Vagina (tissue), 2 donors: ENCODE data around the gene TUG1. TPM values are rescaled to one million over a fixed set of nuclear protein-coding genes. Genes with fewer than 3 reads are reported as not detected.
A peak's percentile ranks its signal among the peaks of the same experiment; 100 is the strongest.

Experiments
- DNase-seq, 2 donors: peaks; one replicate each; pipeline ENCODE4 v3.0.0-alpha.2; 2017; ENCODE audit errors: extremely low spot score in 2 of 2
- H3K27ac ChIP-seq: fragments of 200-600 bp; sonication (generic); one replicate; pipeline ENCODE4 v1.5.1; 2019
- H3K27me3 ChIP-seq: fragments of 200-600 bp; sonication (generic); one replicate; pipeline ENCODE4 v1.5.1; 2019
- H3K36me3 ChIP-seq, 2 donors: fragments of 200-600 bp; sonication (generic); one replicate each; pipeline ENCODE4 v1.5.1; 2017 to 2019
- H3K4me1 ChIP-seq: fragments of 200-600 bp; sonication (generic); one replicate; pipeline ENCODE4 v1.5.1; 2019
- H3K4me3 ChIP-seq, 2 donors: fragments of 200-600 bp; sonication (generic); 1 replicate in 1 of 2; 2 replicates in 1 of 2; pipeline ENCODE4 v1.5.1; 2016 to 2019
- H3K9me3 ChIP-seq: fragments of 200-600 bp; sonication (generic); one replicate; pipeline ENCODE4 v1.5.1; 2019
- CTCF ChIP-seq, 3 experiments: fragments of 450-650 bp in 2 of 3; fragments of 200-600 bp in 1 of 3; sonication (generic) in 1 of 3; IDR thresholded peaks; one replicate each; pipeline ENCODE4 v1.5.1; 2017 to 2019; ENCODE audit warnings: antibody characterized with exemption in 3 of 3, mild to moderate bottlenecking in 2 of 3, moderate library complexity in 2 of 3
- POLR2A ChIP-seq, 2 donors: fragments of 450-650 bp; IDR thresholded peaks; one replicate each; pipeline ENCODE4 v1.6.1; 2017; ENCODE audit warnings: antibody characterized with exemption in 2 of 2, mild to moderate bottlenecking in 2 of 2, moderate library complexity in 2 of 2
- POLR2AphosphoS5 ChIP-seq, 2 donors: sonication (generic); formaldehyde crosslinking; IDR thresholded peaks; one replicate each; pipeline ENCODE4 v1.9.0; 2017; ENCODE audit warnings: antibody characterized with exemption in 2 of 2, mild to moderate bottlenecking in 2 of 2, low read depth in 1 of 2; ENCODE audit not compliant: insufficient read depth in 1 of 2
- intact Hi-C: fragments of 100-400 bp; cut with DNase I; formaldehyde crosslinking; loops from one replicate; pipeline ENCODE4 v1.15.1; 2023
- total RNA-seq: library from RNA; depleted of rRNA; stranded (reverse); fragments of >200 nt; gene quantifications from one replicate; pipeline ENCODE4 v1.2.3, GENCODE V29; 2016

The TUG1 gene
- total RNA-seq, 1 donor from 2014 or later: 85.0 TPM

GRCh38 chr22:30968015-30968923, 796 bp upstream of the TUG1 start, which contains the start of gene MORC2:
Gene MORC2, minus strand, starts transcription at chr22:30968774. Its CDS starts 885 bp downstream, at chr22:30967889.
- Histone ChIP-seq H3K27ac (peak within 1 kb of the TSS; percentile 94), H3K9me3 (peaks cover 9% of the 10 kb centered on the region), H3K36me3 (peaks cover 0 to 29% of the 10 kb centered on the region in 2 donors), H3K27me3 (no peaks in the 10 kb centered on the region), H3K4me3 (peak within 1 kb of the TSS; percentile 73 to 93), H3K4me1 (peaks cover 48% of the 10 kb centered on the region)
- intact Hi-C loops: no loop called here
- peak in 1 of 2 donors; percentile 89 for DNase-seq
- TF ChIP-seq CTCF (IDR thresholded peaks at IDR 0.05) (no peak), POLR2A (IDR thresholded peaks at IDR 0.05) (no peak), POLR2AphosphoS5 (IDR thresholded peaks at IDR 0.05; ENCODE audit: insufficient read depth in 1 of 2, low read depth in 1 of 2) (no peak)

GRCh38 chr22:30969532-30970355, 679 bp downstream of the TUG1 start:
- no peaks in the 10 kb centered on the region for H3K27me3 ChIP-seq
- intact Hi-C loops: loop anchor here (1.0 to 10.0 kb wide), 2 partner anchors 65 to 115 kb away; no protein-coding TSS in a partner anchor
- peak overlapping the region; percentile 73 to 93 for H3K4me3 ChIP-seq
- peak overlapping the region; percentile 94 for H3K27ac ChIP-seq
- H3K4me1 ChIP-seq: peaks cover 48% of the 10 kb centered on the region
- H3K36me3 ChIP-seq: peaks cover 0 to 44% of the 10 kb centered on the region in 2 donors
- DNase-seq: no peak
- TF ChIP-seq POLR2A (IDR thresholded peaks at IDR 0.05) (no peak), CTCF (IDR thresholded peaks at IDR 0.05) (no peak), POLR2AphosphoS5 (IDR thresholded peaks at IDR 0.05; ENCODE audit: insufficient read depth in 1 of 2, low read depth in 1 of 2) (no peak)
- H3K9me3 ChIP-seq: peaks cover 9% of the 10 kb centered on the region

GRCh38 chr22:30970356-30970746, 1.3 kb downstream of the TUG1 start:
- Histone ChIP-seq H3K27me3 (no peaks in the 10 kb centered on the region), H3K9me3 (peaks cover 9% of the 10 kb centered on the region), H3K4me3 (peak overlapping the region; percentile 73 to 93), H3K36me3 (peaks cover 0 to 50% of the 10 kb centered on the region in 2 donors), H3K4me1 (peaks cover 42% of the 10 kb centered on the region), H3K27ac (no peak overlapping the region)
- no peak for DNase-seq
- intact Hi-C loops: loop anchor here (10.0 kb wide), 1 partner anchor 64 kb away; no protein-coding TSS in a partner anchor
- no peak for TF ChIP-seq POLR2AphosphoS5 (IDR thresholded peaks at IDR 0.05; ENCODE audit: insufficient read depth in 1 of 2, low read depth in 1 of 2)
- no peak for TF ChIP-seq POLR2A (IDR thresholded peaks at IDR 0.05)
- TF ChIP-seq CTCF (IDR thresholded peaks at IDR 0.05): no peak

GRCh38 chr22:30978304-30978962, 9.4 kb downstream of the TUG1 start:
- Histone ChIP-seq H3K27ac (no peak overlapping the region), H3K4me3 (no peak overlapping the region), H3K4me1 (no peaks in the 10 kb centered on the region), H3K27me3 (no peaks in the 10 kb centered on the region), H3K9me3 (peaks cover 10% of the 10 kb centered on the region), H3K36me3 (peaks cover 0 to 21% of the 10 kb centered on the region in 2 donors)
- intact Hi-C loops: loop anchor here (10.0 kb wide), 1 partner anchor 56 kb away; no protein-coding TSS in a partner anchor
- DNase-seq: no peak
- TF ChIP-seq POLR2A (IDR thresholded peaks at IDR 0.05) (no peak), POLR2AphosphoS5 (IDR thresholded peaks at IDR 0.05; ENCODE audit: insufficient read depth in 1 of 2, low read depth in 1 of 2) (no peak), CTCF (IDR thresholded peaks at IDR 0.05) (no peak)
